Glomerular visceral epithelial cell (primary cell): Measurements from ENCODE around the gene KIF26A.

ENCODE experiments used
- DNase-seq: peaks from one replicate; pipeline ENCODE4 v3.0.0-alpha.2; 2016; ENCODE audit errors: extremely low spot score

KIF26A gene

GRCh38 chr14:104112609-104113571 is 25.5 kb upstream of the KIF26A start:
- no peak for DNase-seq

GRCh38 chr14:104113631-104114420 is 24.6 kb upstream of the KIF26A start:
- no peak for DNase-seq

- no peak for DNase-seq
Observed at GRCh38 chr14:104114421-104115130, 23.8 kb upstream of the KIF26A start.

GRCh38 chr14:104115131-104115600 is 23.2 kb upstream of the KIF26A start:
- no peak for DNase-seq

GRCh38 chr14:104115691-104116287 is 22.6 kb upstream of the KIF26A start:
- DNase-seq: no peak

- no peak for DNase-seq
Observed at GRCh38 chr14:104116288-104116755, 22.1 kb upstream of the KIF26A start.

GRCh38 chr14:104116756-104117340 is 21.5 kb upstream of the KIF26A start:
- DNase-seq: no peak

- no peak for DNase-seq
Observed at GRCh38 chr14:104117341-104118005, 20.9 kb upstream of the KIF26A start.

- no peak for DNase-seq
Observed at GRCh38 chr14:104118006-104118844, 20.2 kb upstream of the KIF26A start.

- DNase-seq: no peak
Observed at GRCh38 chr14:104119119-104119487, 19.3 kb upstream of the KIF26A start.

- no peak for DNase-seq
Observed at GRCh38 chr14:104119488-104120251, 18.7 kb upstream of the KIF26A start.

GRCh38 chr14:104120281-104120741 is 18.1 kb upstream of the KIF26A start:
- no peak for DNase-seq

- no peak for DNase-seq
Observed at GRCh38 chr14:104121142-104121541, 17.2 kb upstream of the KIF26A start.

GRCh38 chr14:104123879-104124278 is 14.5 kb upstream of the KIF26A start:
- DNase-seq: no peak

- no peak for DNase-seq
Observed at GRCh38 chr14:104125011-104125410, 13.4 kb upstream of the KIF26A start.

- DNase-seq: no peak
Observed at GRCh38 chr14:104126753-104127152, 11.6 kb upstream of the KIF26A start.

GRCh38 chr14:104128981-104129380 is 9.4 kb upstream of the KIF26A start:
- DNase-seq: no peak

- DNase-seq: no peak
Observed at GRCh38 chr14:104129556-104129955, 8.8 kb upstream of the KIF26A start.
